Spleen (tissue), 11 donors: ENCODE results near the gene PDIA6. TPM values are rescaled to one million over a fixed set of nuclear protein-coding genes. Genes with fewer than 3 reads are reported as not detected.

Experiments
- DNase-seq: peaks from one replicate; pipeline ENCODE4 v3.0.0-alpha.2; 2020
- H3K27ac ChIP-seq, 8 donors: fragments of 200-600 bp; sonication (generic) in 7 of 8; 1 replicate in 4 of 8; 2 replicates in 4 of 8; pipeline versions ENCODE4 v1.5.0 to v1.8.0; 2016 to 2021; ENCODE audit warnings: inconsistent platforms in 4 of 8, mild to moderate bottlenecking in 4 of 8, moderate library complexity in 1 of 8
- H3K27me3 ChIP-seq, 7 donors: fragments of 200-600 bp; sonication (generic) in 6 of 7; replicated peaks in 1 of 7; 1 replicate in 4 of 7; 2 replicates in 3 of 7; pipeline versions ENCODE4 v1.5.0 to v1.8.0; 2016 to 2021; ENCODE audit warnings: inconsistent platforms in 3 of 7, mild to moderate bottlenecking in 1 of 7
- H3K36me3 ChIP-seq, 6 donors: fragments of 200-600 bp; sonication (generic) in 5 of 6; 1 replicate in 4 of 6; 2 replicates in 2 of 6; pipeline versions ENCODE4 v1.5.0 to v1.8.0; 2016 to 2021; ENCODE audit warnings: inconsistent platforms in 2 of 6
- H3K4me1 ChIP-seq, 6 donors: fragments of 200-600 bp; sonication (generic) in 5 of 6; 1 replicate in 3 of 6; 2 replicates in 3 of 6; pipeline versions ENCODE4 v1.5.0 to v1.8.0; 2016 to 2021; ENCODE audit warnings: inconsistent platforms in 3 of 6
- H3K4me3 ChIP-seq, 8 donors: fragments of 200-600 bp; sonication (generic) in 7 of 8; 1 replicate in 4 of 8; 2 replicates in 4 of 8; pipeline versions ENCODE4 v1.5.0 to v1.8.0; 2016 to 2021; ENCODE audit warnings: inconsistent platforms in 4 of 8, mild to moderate bottlenecking in 4 of 8, moderate library complexity in 2 of 8
- H3K9me3 ChIP-seq, 8 donors: fragments of 200-600 bp; sonication (generic) in 7 of 8; 1 replicate in 4 of 8; 2 replicates in 4 of 8; pipeline versions ENCODE4 v1.5.0 to v1.8.0; 2016 to 2021; ENCODE audit warnings: inconsistent platforms in 4 of 8
- CTCF ChIP-seq, 11 experiments: fragments of 200-600 bp in 7 of 11; fragments of 450-650 bp in 4 of 11; sonication (generic) in 4 of 11; IDR thresholded peaks in 8 of 11; conservative IDR thresholded peaks in 3 of 11; 1 replicate in 7 of 11; 2 replicates in 4 of 11; pipeline versions ENCODE4 v1.4.0 to v1.8.0; 2016 to 2021; ENCODE audit warnings: antibody characterized with exemption in 11 of 11, inconsistent platforms in 4 of 11, mild to moderate bottlenecking in 1 of 11
- POLR2A ChIP-seq, 3 donors: fragments of 450-650 bp; IDR thresholded peaks; one replicate each; pipeline ENCODE4 v1.5.1; 2017; ENCODE audit warnings: antibody characterized with exemption in 3 of 3, mild to moderate bottlenecking in 1 of 3
- POLR2AphosphoS5 ChIP-seq, 3 donors: sonication (generic); formaldehyde crosslinking; IDR thresholded peaks; one replicate each; pipeline ENCODE4 v1.5.1; 2017; ENCODE audit warnings: antibody characterized with exemption in 3 of 3
- WGBS, 5 donors: extraction: QIAGEN DNeasy Blood & Tissue Kit in 3 of 5; methylation state at CpG; one replicate each; pipeline versions ENCODE4 v1.1.5 to v1.1.7; 2013 to 2018; 5-methylcytosine and 5-hydroxymethylcytosine counted together
- intact Hi-C: fragments of 100-400 bp; cut with DNase I; formaldehyde crosslinking; loops from one replicate; pipeline ENCODE4 v1.15.0; 2023; ENCODE audit warnings: low total_unique reads
- polyA plus RNA-seq, 3 donors: library from polyadenylated mRNA; stranded (reverse); fragments of 200-250 nt; gene quantifications; one replicate each; pipeline ENCODE4 v1.2.1, GENCODE V29; 2013
- total RNA-seq, 7 donors: library from RNA; depleted of rRNA in 3 of 7; stranded (reverse); fragments of >200 nt in 3 of 7; fragmentation: NEBNext Ultra II Directional in 4 of 7; extraction: Animal tissue kit (Norgen Biotek cat#: 25700) in 4 of 7; gene quantifications; one replicate each; pipeline versions ENCODE4 v1.1.0 to v1.2.1, GENCODE V29; 2016 to 2021
- donor health status: healthy with polysubstance abuse.
- donor health status: DM: no; HTN: no; CAD: no; lungs with moderate emphysema.
- donor health status: DM: no; HTN: no; CAD: no.
- donor health status: Bipolar disorder and iron deficiency.
- donor health status: healthy.
- donor health status: DM: no; HTN: no; CAD: no.
- donor health status: DM: yes; HTN: yes; CAD: no.

PDIA6 gene
- total and polyA plus RNA-seq, 10 donors = 29.7 to 164 (median 115) TPM

GRCh38 chr2:10770956-10771750 lies 41.4 kb downstream of the PDIA6 start:
- intact Hi-C loops = no loop called here
- peak; percentile 70 for DNase-seq
- no peak for TF ChIP-seq POLR2A (IDR thresholded peaks at IDR 0.05)
- TF ChIP-seq CTCF (IDR thresholded peaks at IDR 0.05 in 8 of 11, conservative IDR thresholded peaks at IDR 0.05 in 3 of 11) = no peak
- no peak for TF ChIP-seq POLR2AphosphoS5 (IDR thresholded peaks at IDR 0.05)
- Histone ChIP-seq H3K27me3 (no peaks in the 10 kb centered on the region), H3K27ac (no peak overlapping the region), H3K36me3 (peaks cover 0 to under 1% (median 0%) of the 10 kb centered on the region in 6 donors), H3K4me1 (peaks cover 0 to 5% (median 0%) of the 10 kb centered on the region in 6 donors), H3K9me3 (no peaks in the 10 kb centered on the region), H3K4me3 (no peak overlapping the region)
- WGBS, 5 donors = 82 to 89% (median 87%) methylated on average over 11 to 22 of the region's 22 CpGs

GRCh38 chr2:10768063-10768507 lies 44.5 kb downstream of the PDIA6 start:
- 64 to 79% (median 78%) methylated on average over 12 to 16 of the region's 16 CpGs for WGBS, 5 donors
- intact Hi-C loops = no loop called here

GRCh38 chr2:10765914-10766313 lies 46.7 kb downstream of the PDIA6 start:
- intact Hi-C loops = no loop called here
- H3K36me3 ChIP-seq = no peaks in the 10 kb centered on the region
- no peaks in the 10 kb centered on the region for H3K4me1 ChIP-seq
- no peak overlapping the region for H3K27ac ChIP-seq
- WGBS, 5 donors = 88 to 91% (median 89%) methylated on average over 10 to 12 of the region's 12 CpGs
- TF ChIP-seq CTCF (IDR thresholded peaks at IDR 0.05 in 8 of 11, conservative IDR thresholded peaks at IDR 0.05 in 3 of 11) = no peak
- H3K9me3 ChIP-seq = no peaks in the 10 kb centered on the region
- peak; percentile 58 for DNase-seq
- no peak overlapping the region for H3K4me3 ChIP-seq
- H3K27me3 ChIP-seq = peaks cover 0 to 6% (median 0%) of the 10 kb centered on the region in 7 donors

More at GRCh38 chr2:10768063-10768507, 44.5 kb downstream of the PDIA6 start:
- Histone ChIP-seq H3K36me3 (no peaks in the 10 kb centered on the region), H3K9me3 (no peaks in the 10 kb centered on the region), H3K27me3 (peaks cover 0 to 6% (median 0%) of the 10 kb centered on the region in 7 donors), H3K27ac (no peak overlapping the region), H3K4me1 (no peaks in the 10 kb centered on the region), H3K4me3 (no peak overlapping the region)
- peak; percentile 58 for DNase-seq
- no peak for TF ChIP-seq CTCF (IDR thresholded peaks at IDR 0.05 in 8 of 11, conservative IDR thresholded peaks at IDR 0.05 in 3 of 11)
- TF ChIP-seq POLR2AphosphoS5 (IDR thresholded peaks at IDR 0.05) = no peak
- TF ChIP-seq POLR2A (IDR thresholded peaks at IDR 0.05) = no peak

- intact Hi-C loops = no loop called here
- no peaks in the 10 kb centered on the region for H3K9me3 ChIP-seq
- peak; percentile 49 for DNase-seq
- no peaks in the 10 kb centered on the region for H3K36me3 ChIP-seq
- WGBS, 5 donors = 62 to 73% (median 67%) methylated on average over 3 to 5 of the region's 5 CpGs
- TF ChIP-seq CTCF (IDR thresholded peaks at IDR 0.05 in 8 of 11, conservative IDR thresholded peaks at IDR 0.05 in 3 of 11) (no peak), POLR2AphosphoS5 (IDR thresholded peaks at IDR 0.05) (no peak), POLR2A (IDR thresholded peaks at IDR 0.05) (no peak)
- H3K4me3 ChIP-seq = no peak overlapping the region
- no peaks in the 10 kb centered on the region for H3K4me1 ChIP-seq
- H3K27ac ChIP-seq = no peak overlapping the region
- H3K27me3 ChIP-seq = peaks cover 0 to 6% (median 0%) of the 10 kb centered on the region in 7 donors
These were observed 47.1 kb downstream of the PDIA6 start for GRCh38 chr2:10765461-10765860.
